Measurements from ENCODE around the gene GULP1. TPM values are rescaled to one million over a fixed set of nuclear protein-coding genes. Genes with fewer than 3 reads are reported as not detected.

The GULP1 gene
- total RNA-seq, 4 donors from 2014 or later: 43.3 to 64.8 (median 50.3) TPM

- ATAC-seq: no peak
- 89 to 96% methylated on average over 6 of the region's 6 CpGs for WGBS, 2 donors (ENCODE audit: low coverage in 1 of 2)
- no peaks in the 10 kb centered on the region for H3K27me3 ChIP-seq
Observed at GRCh38 chr2:188412190-188412589, 120.5 kb downstream of the GULP1 start.

GRCh38 chr2:188414411-188414810, 122.7 kb downstream of the GULP1 start:
- TF ChIP-seq EP300 (IDR thresholded peaks at IDR 0.05) (no peak), POLR2AphosphoS5 (IDR thresholded peaks at IDR 0.05) (no peak), POLR2A (IDR thresholded peaks at IDR 0.05) (no peak)
- TF ChIP-seq, protein P1, sequence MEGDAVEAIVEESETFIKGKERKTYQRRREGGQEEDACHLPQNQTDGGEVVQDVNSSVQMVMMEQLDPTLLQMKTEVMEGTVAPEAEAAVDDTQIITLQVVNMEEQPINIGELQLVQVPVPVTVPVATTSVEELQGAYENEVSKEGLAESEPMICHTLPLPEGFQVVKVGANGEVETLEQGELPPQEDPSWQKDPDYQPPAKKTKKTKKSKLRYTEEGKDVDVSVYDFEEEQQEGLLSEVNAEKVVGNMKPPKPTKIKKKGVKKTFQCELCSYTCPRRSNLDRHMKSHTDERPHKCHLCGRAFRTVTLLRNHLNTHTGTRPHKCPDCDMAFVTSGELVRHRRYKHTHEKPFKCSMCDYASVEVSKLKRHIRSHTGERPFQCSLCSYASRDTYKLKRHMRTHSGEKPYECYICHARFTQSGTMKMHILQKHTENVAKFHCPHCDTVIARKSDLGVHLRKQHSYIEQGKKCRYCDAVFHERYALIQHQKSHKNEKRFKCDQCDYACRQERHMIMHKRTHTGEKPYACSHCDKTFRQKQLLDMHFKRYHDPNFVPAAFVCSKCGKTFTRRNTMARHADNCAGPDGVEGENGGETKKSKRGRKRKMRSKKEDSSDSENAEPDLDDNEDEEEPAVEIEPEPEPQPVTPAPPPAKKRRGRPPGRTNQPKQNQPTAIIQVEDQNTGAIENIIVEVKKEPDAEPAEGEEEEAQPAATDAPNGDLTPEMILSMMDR (IDR thresholded peaks at IDR 0.05): no peak
- ATAC-seq: no peak
- Histone ChIP-seq H3K4me1 (peaks cover 0 to 7% (median 0%) of the 10 kb centered on the region in 3 donors), H3K4me3 (no peak overlapping the region), H3K9me3 (peaks cover 0 to 5% (median 0%) of the 10 kb centered on the region in 3 donors), H3K27me3 (no peaks in the 10 kb centered on the region), H3K27ac (no peak overlapping the region), H3K36me3 (no peaks in the 10 kb centered on the region)
- WGBS, 2 donors (ENCODE audit: low coverage in 1 of 2): 6 to 22% methylated on average over 2 of the region's 2 CpGs

More at GRCh38 chr2:188412190-188412589, 120.5 kb downstream of the GULP1 start:
- no peak overlapping the region for H3K4me3 ChIP-seq
- H3K9me3 ChIP-seq: peaks cover 0 to 5% (median 0%) of the 10 kb centered on the region in 3 donors
- H3K27ac ChIP-seq: no peak overlapping the region
- peaks cover 0 to 7% (median 0%) of the 10 kb centered on the region in 3 donors for H3K4me1 ChIP-seq
- H3K36me3 ChIP-seq: no peaks in the 10 kb centered on the region
- TF ChIP-seq, protein P1 (IDR thresholded peaks at IDR 0.05): no peak
- TF ChIP-seq POLR2A (IDR thresholded peaks at IDR 0.05) (no peak), POLR2AphosphoS5 (IDR thresholded peaks at IDR 0.05) (no peak)

GRCh38 chr2:188414869-188415753, 123.4 kb downstream of the GULP1 start:
- no peaks in the 10 kb centered on the region for H3K36me3 ChIP-seq
- H3K4me3 ChIP-seq: no peak overlapping the region
- WGBS, 2 donors (ENCODE audit: low coverage in 1 of 2): 100% methylated on average over 1 of the region's 1 CpG
- H3K27ac ChIP-seq: no peak overlapping the region
- ATAC-seq: no peak
- TF ChIP-seq, protein P1 (IDR thresholded peaks at IDR 0.05): no peak
- no peak for TF ChIP-seq EP300 (IDR thresholded peaks at IDR 0.05)
- TF ChIP-seq POLR2A (IDR thresholded peaks at IDR 0.05): no peak
- no peak for TF ChIP-seq POLR2AphosphoS5 (IDR thresholded peaks at IDR 0.05)
- H3K27me3 ChIP-seq: no peaks in the 10 kb centered on the region
- peaks cover 0 to 5% (median 0%) of the 10 kb centered on the region in 3 donors for H3K9me3 ChIP-seq
- peaks cover 0 to 7% (median 0%) of the 10 kb centered on the region in 3 donors for H3K4me1 ChIP-seq

GRCh38 chr2:188415754-188416083, 124.0 kb downstream of the GULP1 start:
- Histone ChIP-seq H3K27ac (no peak overlapping the region), H3K36me3 (no peaks in the 10 kb centered on the region), H3K9me3 (peaks cover 0 to 5% (median 0%) of the 10 kb centered on the region in 3 donors), H3K4me1 (peaks cover 0 to 7% (median 0%) of the 10 kb centered on the region in 3 donors), H3K4me3 (no peak overlapping the region), H3K27me3 (no peaks in the 10 kb centered on the region)
- ATAC-seq: no peak
- WGBS, 2 donors (ENCODE audit: low coverage in 1 of 2): 81 to 100% methylated on average over 1 of the region's 1 CpG
- no peak for TF ChIP-seq EP300 (IDR thresholded peaks at IDR 0.05)
- no peak for TF ChIP-seq POLR2AphosphoS5 (IDR thresholded peaks at IDR 0.05)
- TF ChIP-seq, protein P1 (IDR thresholded peaks at IDR 0.05): no peak
- TF ChIP-seq POLR2A (IDR thresholded peaks at IDR 0.05): no peak

- TF ChIP-seq, protein P1 (IDR thresholded peaks at IDR 0.05): no peak
- TF ChIP-seq POLR2A (IDR thresholded peaks at IDR 0.05) (no peak), EP300 (IDR thresholded peaks at IDR 0.05) (no peak), POLR2AphosphoS5 (IDR thresholded peaks at IDR 0.05) (no peak)
- H3K27me3 ChIP-seq: no peaks in the 10 kb centered on the region
- H3K4me1 ChIP-seq: peaks cover 0 to 7% (median 0%) of the 10 kb centered on the region in 3 donors
- ATAC-seq: no peak
- no peaks in the 10 kb centered on the region for H3K9me3 ChIP-seq
- no peak overlapping the region for H3K27ac ChIP-seq
- H3K36me3 ChIP-seq: no peaks in the 10 kb centered on the region
- H3K4me3 ChIP-seq: no peak overlapping the region
Observed at GRCh38 chr2:188416367-188416766, 124.7 kb downstream of the GULP1 start.
